Astrocyte (in vitro differentiated cells and primary cell): ENCODE measurements around the gene SOSTDC1.

ENCODE experiments used
- CTCF ChIP-seq: IDR thresholded peaks from 2 replicates; pipeline ENCODE4 v1.5.1; 2011; ENCODE audit warnings: low read depth, mild to moderate bottlenecking, inconsistent platforms, low read length, moderate library complexity; ENCODE audit not compliant: insufficient read depth
- EZH2 ChIP-seq: IDR thresholded peaks from 2 replicates; pipeline ENCODE4 v1.6.1; 2012; ENCODE audit warnings: mild to moderate bottlenecking, low read length, inconsistent platforms; ENCODE audit not compliant: insufficient read depth

- no peak for TF ChIP-seq CTCF
- TF ChIP-seq EZH2, result no peak
These were observed 49.2 kb upstream of the SOSTDC1 start for GRCh38 chr7:16514729-16515128.
